Renal cortex interstitium (tissue), 11 donors: Measurements from ENCODE around the gene EIF2D. TPM values are rescaled to one million over a fixed set of nuclear protein-coding genes. Genes with fewer than 3 reads are reported as not detected.
"Not testable (repeated sequence)": the region's sequence is repeated elsewhere in the genome, so short reads cannot be mapped to it uniquely, and the experiment has no call there.

Source experiments
- DNase-seq, 11 donors: peaks; one replicate each; pipeline ENCODE4 v3.0.0-alpha.2; 2013; ENCODE audit warnings: low read depth in 9 of 11, low spot score in 4 of 11; ENCODE audit errors: extremely low read depth in 1 of 11
- polyA plus RNA-seq, 3 donors: library from polyadenylated mRNA; unstranded; fragments of 120-200 nt; gene quantifications; one replicate each; pipeline ENCODE4 v1.2.1, GENCODE V29; 2013; ENCODE audit not compliant: insufficient read length in 3 of 3

The EIF2D gene
- polyA plus RNA-seq, 3 donors, result 77.8 to 93.1 (median 86.7) TPM

DNA sequence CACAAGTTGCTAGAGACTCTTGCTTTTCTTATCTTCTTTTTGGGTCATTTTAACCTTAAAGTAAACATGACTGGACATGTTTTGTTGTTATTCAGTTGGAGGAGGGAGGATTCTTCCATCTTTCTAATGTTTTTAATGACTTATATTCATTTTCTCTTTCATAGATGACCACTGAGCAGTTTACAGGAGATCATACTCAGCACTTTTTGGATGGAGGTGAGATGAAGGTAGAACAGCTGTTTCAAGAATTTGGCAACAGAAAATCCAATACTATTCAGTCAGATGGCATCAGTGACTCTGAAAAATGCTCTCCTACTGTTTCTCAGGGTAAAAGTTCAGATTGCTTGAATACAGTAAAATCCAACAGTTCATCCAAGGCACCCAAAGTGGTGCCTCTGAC lies 35.0 kb upstream of the EIF2D start:
- DNase-seq, result no peak

DNA sequence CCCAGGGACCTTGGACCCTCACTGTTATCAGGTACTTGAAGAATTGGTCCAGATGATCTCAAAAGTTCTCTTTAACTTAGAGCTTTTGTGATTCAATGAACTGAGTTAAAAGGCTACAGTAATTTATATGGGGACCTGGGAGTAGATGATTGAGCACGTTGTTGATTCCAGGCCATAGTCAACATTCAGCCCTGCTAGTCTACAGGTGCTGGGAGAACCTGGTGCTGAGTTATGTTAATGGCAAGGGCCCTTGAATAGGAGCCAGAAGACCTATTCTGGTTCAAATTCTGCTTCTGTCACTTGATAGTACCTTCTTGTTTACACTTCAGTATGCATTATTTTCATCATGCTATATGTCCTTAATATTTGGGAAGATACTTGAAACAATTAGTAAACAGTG lies 34.2 kb upstream of the EIF2D start:
- DNase-seq, result no peak

DNA sequence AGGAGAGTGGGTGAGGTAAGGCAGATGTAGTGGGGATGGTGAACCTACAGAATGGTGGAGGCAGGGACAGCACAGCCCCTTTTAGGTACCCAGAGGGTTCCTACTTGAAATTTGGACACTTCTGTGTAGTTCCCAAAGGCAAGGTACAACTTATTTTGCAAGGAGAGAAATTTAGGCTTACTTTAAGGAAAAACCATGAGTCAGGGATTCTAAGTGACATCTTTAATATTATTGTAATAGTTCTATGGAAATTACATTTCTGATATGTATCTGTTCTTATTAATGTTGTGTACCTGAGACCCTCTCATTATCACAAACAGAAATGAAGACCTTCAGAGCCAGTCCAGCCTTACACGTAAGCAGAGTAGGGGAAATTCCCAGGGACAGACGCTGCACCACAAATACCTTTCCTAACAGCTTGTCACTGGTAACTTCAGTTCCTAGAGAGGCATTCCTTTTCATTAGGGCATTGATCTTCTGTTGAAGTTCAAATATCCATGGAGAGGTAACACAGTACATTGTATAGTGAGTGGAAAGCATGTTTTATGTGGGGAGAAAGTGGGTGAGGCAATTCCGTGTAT lies 30.9 kb upstream of the EIF2D start:
- DNase-seq, result no peak

DNA sequence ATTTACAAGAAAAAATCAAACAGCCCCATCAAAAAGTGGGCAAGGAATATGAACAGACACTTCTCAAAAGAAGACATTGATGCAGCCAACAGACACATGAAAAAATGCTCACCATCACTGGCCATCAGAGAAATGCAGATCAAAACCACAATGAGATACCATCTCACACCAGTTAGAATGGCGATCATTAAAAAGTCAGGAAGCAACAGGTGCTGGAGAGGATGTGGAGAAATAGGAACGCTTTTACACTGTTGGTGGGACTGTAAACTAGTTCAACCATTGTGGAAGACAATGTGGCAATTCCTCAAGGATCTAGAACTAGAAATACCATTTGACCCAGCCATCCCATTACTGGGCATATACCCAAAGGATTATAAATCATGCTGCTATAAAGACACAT lies 29.8 kb upstream of the EIF2D start:
- not testable (repeated sequence) for DNase-seq

DNA sequence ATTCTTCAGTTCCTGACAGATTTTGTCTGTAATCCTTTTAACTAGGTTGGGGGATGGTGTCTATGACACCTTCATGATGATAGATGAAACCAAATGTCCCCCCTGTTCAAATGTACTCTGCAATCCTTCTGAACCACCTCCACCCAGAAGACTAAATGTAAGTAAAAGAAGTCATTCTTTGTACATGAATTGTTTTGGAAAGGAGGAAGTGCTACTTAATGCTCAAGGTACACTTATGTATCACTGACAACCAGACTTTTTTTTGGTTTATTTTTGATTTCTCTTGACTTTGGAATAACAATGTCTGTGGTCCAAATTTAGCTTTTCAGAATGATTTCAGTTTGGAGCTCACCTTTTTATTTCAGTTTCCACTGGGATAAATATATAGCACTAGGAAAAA lies 25.3 kb upstream of the EIF2D start:
- no peak for DNase-seq

DNA sequence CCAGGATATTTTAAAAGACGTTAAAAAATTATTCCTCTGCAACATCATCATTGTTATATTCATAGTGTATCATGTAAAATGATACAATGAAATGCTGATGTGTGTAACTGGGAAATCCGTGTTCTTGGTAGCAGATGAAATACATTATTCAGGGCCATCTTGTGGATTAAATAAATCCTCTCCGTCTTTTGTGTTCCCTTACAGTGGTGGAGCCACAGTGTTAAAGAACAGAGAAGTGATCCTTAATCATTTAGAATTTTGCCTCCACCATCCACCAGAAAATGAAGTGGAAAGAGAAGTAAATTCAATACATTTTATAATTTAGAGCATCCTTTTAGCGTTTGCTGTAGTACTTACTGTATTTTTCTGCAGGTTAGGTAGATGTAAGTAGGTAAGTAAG lies 24.4 kb upstream of the EIF2D start:
- DNase-seq, result no peak

DNA sequence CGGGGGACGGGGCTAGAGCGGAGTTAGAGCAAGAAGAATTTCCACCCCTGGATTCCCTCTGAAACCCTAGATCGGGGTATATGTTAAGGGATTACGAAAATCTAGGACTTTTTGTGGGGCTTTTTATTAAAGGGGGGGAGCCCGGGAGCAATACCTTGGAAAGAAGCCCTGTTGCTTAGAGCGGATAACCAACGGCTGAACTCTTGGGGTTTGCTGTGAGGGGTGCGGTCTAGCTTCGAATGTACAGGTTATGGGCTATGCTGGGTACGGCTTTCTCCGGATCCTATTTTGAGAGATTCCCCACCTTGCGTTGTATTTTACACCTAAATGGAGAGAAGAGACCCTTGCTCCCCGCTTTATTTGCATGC lies 23.7 kb upstream of the EIF2D start:
- no peak for DNase-seq

DNA sequence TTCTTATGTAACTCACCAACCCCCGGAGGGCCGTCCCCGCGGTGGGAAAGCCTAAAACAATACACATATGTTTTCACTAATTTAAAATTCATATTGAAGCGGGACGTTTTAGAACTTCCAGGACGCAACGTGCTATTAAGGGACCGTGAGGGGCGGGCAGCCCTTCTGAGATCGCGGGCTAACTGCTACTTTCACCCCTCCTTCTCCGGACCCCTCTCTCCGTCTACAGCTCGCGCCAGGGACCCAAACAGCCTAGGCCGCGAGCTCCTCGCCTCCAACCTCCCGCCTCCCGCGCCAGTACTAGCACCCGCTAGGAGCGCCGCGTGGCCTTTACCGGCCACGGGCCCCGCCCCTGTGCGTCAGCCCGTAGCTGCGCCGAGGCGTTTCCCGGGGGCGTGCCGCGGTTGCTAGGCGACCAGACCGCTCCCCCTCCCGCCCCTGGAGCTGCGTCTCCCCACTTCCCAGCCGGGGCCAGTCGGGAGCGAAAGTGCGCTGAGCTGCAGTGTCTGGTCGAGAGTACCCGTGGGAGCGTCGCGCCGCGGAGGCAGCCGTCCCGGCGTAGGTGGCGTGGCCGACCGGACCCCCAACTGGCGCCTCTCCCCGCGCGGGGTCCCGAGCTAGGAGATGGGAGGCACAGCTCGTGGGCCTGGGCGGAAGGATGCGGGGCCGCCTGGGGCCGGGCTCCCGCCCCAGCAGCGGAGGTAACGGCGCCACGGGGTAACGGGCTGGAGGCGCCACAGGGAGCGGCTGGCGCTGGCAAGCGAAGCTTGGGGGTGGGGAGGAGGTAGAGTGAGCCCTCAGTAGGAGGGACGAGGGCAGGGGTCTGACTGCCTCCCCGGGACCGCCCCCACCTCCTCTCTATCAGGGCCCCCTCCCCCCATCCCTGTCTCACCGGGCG lies 23.1 kb upstream of the EIF2D start, which contains the start of gene DYRK3:
TSS of gene DYRK3 (plus strand) at position 457 of the 898 bp plus-strand sequence. CDS start at position 625, 168 bp downstream.
- peak; percentile 64 to 89 (median 81) for DNase-seq

DNA sequence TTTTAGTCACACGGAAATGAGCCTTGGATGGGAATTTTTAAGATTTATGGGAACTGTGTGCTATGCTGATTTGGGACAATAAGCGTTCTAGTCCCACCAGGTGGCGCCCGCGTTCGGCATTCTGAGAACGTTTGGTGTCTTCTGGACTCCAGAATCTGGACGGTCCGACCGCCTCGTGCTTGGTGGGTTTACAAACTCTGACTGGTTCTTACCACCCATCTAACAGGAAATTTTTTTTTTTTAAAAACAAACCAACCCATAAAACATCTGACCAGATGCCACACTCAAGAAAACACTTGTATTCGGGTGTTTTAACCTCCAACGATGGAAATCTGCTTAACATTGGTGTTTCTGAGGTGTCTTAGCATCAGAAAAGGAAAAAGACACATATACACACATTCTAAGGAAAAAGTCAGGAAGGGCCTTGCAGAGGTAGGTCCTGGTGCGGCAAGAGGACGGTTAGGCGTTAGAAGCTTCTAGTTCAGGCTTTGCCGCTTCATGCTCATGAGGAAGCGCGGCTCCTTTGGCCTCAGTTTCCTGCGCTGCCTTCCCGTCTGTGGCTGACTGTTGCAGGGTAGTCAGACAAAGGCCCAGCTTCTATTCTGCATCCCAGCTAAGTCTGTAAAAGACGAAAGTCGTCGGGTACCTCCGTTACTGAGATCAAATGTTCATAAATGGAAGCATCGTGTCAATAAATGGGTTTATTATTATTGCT lies 22.3 kb upstream of the EIF2D start:
- DNase-seq, result peak; percentile 65 to 91 (median 80)

DNA sequence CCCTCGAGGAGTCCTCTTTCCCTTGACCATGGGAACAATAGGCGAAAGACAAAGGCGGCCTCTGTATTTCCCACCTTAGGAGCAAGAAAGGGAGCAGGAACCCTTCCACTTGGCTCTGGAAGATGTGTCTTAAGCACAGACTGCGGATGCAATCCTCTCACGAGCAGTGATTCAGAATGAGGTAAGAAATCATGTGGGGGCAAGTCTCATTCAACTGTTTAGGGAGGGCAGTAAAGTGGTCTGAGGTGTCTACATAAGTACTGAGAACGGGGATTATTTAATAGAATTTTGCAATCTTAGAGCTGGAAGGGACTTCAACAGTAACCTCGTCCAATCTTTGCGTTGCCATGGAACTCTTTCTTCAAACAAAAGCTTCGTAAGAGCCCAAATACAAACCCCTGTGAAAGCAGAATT lies 21.4 kb upstream of the EIF2D start:
- no peak for DNase-seq

DNA sequence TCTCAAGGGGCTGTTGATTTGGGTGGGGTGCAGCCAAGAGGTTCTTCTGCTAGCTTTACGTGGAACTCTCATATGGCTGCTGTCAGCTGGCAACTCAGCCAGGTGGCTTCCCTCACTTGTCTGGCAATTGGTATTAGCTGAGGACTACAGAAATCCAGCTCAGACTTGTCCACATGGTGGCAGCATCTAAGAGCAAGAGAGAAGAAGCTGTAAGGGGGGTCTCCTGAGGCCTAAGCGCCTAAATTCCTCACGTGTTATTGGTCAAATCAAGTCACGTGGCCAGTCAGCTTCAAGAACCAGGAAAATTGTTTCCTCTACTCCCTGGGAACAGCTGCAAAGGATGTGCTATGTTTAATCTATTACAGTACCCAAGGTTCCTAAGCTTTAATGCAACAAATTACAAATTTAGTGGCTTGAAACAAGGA lies 18.8 kb upstream of the EIF2D start:
- peak; percentile 53 to 89 (median 68) for DNase-seq

DNA sequence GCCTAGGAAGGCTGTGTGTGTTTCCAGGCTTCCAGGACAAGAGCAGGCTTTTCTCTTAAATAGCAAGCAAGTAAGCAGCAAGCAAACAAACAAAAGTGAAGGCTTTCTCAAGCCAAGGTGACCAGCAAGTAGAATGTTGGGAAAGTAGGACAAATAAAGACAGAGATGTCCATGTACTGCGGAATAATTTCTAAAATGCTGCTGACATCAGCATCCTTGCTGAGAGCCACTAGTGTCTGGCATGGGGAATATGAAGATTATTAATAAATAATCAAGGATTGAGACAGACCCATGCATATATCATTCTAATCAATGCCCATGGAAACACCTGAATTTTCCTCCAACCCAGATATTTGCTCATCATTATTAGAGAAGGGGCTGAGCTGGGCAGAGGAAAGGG lies 16.7 kb upstream of the EIF2D start:
- DNase-seq, result no peak

DNA sequence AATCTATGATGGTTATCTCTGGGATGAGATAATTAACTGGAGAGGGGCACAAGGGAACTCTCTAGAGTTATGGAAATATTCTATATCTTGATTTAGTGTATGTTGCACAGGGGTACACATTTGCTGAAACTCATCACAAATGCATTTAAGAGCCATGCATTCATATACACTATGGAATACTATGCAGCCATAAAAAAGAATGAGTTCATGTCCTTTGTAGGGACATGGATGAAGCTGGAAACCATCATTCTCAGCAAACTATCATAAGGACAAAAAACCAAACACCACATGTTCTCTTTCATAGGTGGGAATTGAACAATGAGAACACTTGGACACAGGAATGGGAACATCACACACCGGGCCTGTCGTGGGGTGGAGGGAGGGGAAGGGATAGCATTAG lies 14.1 kb upstream of the EIF2D start:
- not testable (repeated sequence) for DNase-seq

DNA sequence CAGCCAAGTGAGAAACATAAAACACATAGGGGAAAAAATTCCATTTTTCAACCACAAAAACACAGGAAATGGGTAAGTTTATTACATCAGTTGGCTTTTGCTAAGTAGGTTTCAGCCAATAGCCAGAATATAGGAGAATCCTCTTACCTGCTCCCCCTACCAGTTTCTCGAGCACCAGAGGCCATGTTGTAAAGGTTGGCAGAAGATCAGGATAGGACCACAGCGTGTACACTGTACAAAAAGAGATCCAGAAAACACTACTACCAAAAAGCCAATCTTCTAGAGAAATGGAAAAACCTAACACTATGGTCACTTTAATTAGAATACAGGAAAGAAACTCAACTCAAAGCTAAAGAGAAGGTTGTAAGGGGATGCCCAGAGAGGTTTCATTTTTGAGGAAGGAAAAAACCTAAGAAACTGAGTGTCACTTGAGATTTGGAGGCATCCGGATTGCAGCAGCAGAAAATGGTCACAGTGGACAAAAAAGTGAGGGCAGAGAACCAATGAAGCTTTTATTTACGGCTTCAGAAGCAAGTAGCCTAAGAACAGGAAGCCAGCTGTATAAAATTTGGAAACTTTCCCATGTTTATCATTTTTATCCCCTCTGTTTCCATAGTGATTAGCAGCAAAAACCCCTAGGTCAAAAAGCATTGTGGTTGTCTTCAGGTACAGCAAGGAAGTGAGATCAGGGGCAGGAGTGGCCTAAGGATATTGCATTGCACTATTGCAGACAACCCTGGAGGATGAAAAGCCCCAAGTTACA lies 2.9 kb downstream of the EIF2D start:
- no peak for DNase-seq

DNA sequence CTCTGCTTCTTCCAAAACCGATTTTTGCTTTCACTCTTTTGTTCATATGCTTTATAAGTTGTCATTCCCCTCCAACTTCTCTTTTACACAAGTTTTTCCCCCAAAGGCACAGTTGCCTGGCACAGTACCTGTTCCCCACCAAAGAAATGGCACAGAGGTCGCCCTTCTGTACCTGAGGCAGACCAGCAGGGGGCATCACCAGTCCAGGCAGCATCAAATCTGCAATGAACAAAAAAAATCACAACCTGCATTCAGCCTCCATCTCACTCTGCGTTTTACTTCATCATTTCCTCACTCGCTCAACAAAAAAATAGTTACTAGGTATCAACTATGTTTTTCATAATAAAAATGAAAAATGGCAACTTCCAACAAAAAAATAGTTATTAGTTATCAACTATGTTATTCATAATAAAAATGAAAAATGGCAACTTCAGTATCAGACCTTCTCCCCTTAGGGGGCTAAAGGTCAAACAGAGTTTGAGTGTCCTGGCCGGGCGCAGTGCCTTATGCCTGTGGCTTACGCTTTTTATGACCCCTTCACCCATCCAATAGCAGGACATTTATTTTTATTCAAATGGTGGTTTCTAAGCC lies 4.1 kb downstream of the EIF2D start:
- DNase-seq, result no peak

DNA sequence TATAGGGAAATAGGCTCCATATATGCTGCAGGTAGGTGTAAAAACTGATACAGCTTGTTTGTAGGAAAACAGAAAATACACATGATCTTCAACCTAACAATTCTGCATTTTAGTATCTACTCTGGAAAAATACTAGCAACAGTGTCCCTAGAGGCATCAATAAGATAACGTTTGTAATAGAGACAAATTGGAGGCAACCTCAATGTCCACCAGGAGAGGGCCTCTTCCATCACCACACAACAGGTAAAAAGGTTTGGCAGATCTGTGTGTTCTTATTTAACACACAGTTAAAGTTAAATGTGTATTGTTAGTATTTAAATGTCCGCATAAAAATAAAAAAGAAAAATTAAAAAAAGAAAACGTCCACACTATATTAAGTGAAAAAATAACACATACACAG lies 5.4 kb downstream of the EIF2D start:
- no peak for DNase-seq

DNA sequence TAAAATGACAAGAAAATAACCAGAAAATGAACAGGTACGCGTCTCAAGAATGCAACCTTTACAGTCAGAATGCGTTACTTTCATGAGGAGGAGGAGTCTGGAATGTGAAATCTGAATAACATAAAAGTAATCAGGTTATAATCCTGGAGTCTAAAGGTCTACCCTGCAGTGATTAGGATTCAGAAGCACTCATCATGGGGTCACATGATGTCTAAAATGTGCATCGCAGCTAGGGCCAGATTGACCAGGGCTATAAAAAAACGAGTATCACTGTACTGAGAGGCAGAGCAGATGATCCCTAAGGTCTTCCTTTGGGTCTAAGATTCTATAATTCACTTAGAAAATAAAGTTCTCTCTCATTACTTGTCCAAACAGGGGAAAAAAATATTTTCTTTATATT lies 7.4 kb downstream of the EIF2D start:
- no peak for DNase-seq

DNA sequence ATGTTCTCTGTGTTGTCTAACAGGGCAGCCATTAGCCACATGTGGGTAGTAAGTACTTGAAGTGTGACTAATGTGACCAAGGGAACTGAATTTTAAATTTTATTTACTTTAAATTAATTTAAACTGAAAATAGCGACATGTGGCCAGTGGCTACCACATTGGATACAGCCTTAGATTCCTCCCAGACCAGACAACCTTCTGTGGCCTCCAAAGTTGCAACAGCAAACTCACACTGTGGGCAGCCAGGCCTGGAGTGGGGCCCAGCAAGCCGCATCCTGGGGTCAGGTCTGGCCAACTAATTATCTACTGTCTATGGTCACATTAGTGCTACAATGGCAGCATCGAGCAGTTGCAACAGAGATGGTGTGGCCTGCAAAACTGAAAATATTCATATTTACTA lies 11.7 kb downstream of the EIF2D start:
- no peak for DNase-seq

DNA sequence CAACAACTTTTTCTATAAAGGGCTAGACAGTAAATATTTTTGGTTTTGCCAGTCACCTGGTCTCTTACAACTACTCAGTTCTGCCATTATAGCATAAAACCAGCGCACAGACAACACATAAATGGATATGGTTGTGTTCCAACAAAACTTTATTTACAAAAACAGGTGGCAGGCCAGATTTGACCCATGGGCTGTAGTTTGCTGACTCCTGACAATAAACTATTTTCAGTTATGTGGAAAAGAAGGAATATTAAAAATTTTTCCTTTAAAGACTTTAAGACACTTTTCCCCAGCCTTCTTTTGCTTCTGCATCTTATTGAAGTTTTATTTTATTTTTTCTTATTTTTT lies 16.0 kb downstream of the EIF2D start:
- DNase-seq, result no peak
